Occipital lobe (tissue), 2 donors: Measurements from ENCODE around the gene DDAH1. TPM values are rescaled to one million over a fixed set of nuclear protein-coding genes. Genes with fewer than 3 reads are reported as not detected.

Experiments used
- DNase-seq: peaks from one replicate; lab custom pipeline; 2025; lab: John Stamatoyannopoulos, UW
- total RNA-seq: library from RNA; depleted of rRNA; stranded (reverse); fragments of >200 nt; gene quantifications from one replicate; pipeline ENCODE4 v1.2.3, GENCODE V29; 2014

The DDAH1 gene
- total RNA-seq, 1 donor from 2014 or later = 37.3 TPM

- no peak for DNase-seq
Observed at GRCh38 chr1:85444381-85444780, 20.6 kb downstream of the DDAH1 start.

GRCh38 chr1:85440612-85441011 lies 24.3 kb downstream of the DDAH1 start:
- no peak for DNase-seq

GRCh38 chr1:85438353-85438752 lies 26.6 kb downstream of the DDAH1 start:
- DNase-seq = no peak

- DNase-seq = no peak
Observed at GRCh38 chr1:85437139-85437538, 27.8 kb downstream of the DDAH1 start.

- DNase-seq = no peak
Observed at GRCh38 chr1:85433096-85433495, 31.9 kb downstream of the DDAH1 start.

- DNase-seq = no peak
Observed at GRCh38 chr1:85428471-85429089, 36.4 kb downstream of the DDAH1 start.

GRCh38 chr1:85427849-85428248 lies 37.1 kb downstream of the DDAH1 start:
- no peak for DNase-seq

GRCh38 chr1:85427331-85427730 lies 37.6 kb downstream of the DDAH1 start:
- DNase-seq = no peak

GRCh38 chr1:85421179-85421578 lies 43.8 kb downstream of the DDAH1 start:
- DNase-seq = no peak

- no peak for DNase-seq
Observed at GRCh38 chr1:85420199-85420598, 44.8 kb downstream of the DDAH1 start.

GRCh38 chr1:85417876-85418275 lies 47.1 kb downstream of the DDAH1 start:
- no peak for DNase-seq

- DNase-seq = no peak
Observed at GRCh38 chr1:85417017-85417416, 47.9 kb downstream of the DDAH1 start.

- DNase-seq = no peak
Observed at GRCh38 chr1:85413169-85413568, 51.8 kb downstream of the DDAH1 start.

GRCh38 chr1:85411567-85412305 lies 53.2 kb downstream of the DDAH1 start:
- DNase-seq = no peak

GRCh38 chr1:85409516-85409915 lies 55.4 kb downstream of the DDAH1 start:
- no peak for DNase-seq

GRCh38 chr1:85407746-85408377 lies 57.1 kb downstream of the DDAH1 start:
- no peak for DNase-seq

- DNase-seq = peak; percentile 7
Observed at GRCh38 chr1:85406887-85407533, 57.9 kb downstream of the DDAH1 start.

GRCh38 chr1:85406081-85406480 lies 58.9 kb downstream of the DDAH1 start:
- no peak for DNase-seq

GRCh38 chr1:85404408-85404807 lies 60.6 kb downstream of the DDAH1 start:
- no peak for DNase-seq

GRCh38 chr1:85398391-85399064 lies 66.4 kb downstream of the DDAH1 start:
- DNase-seq = no peak

GRCh38 chr1:85397490-85398032 lies 67.4 kb downstream of the DDAH1 start:
- no peak for DNase-seq
